Cardiac muscle cell (in vitro differentiated cells and primary cell): ENCODE data around the gene NPM1. TPM values are rescaled to one million over a fixed set of nuclear protein-coding genes. Genes with fewer than 3 reads are reported as not detected.

ENCODE experiments used
- DNase-seq, 2 donors: peaks; one replicate each; pipeline versions ENCODE4 v3.0.0 to v3.0.0-alpha.2; 2010 to 2017; ENCODE audit warnings: low read depth in 1 of 2, low spot score in 1 of 2
- H3K27ac ChIP-seq: fragments of 200-600 bp; sonication (generic); 2 replicates; pipeline ENCODE4 v1.5.1; 2016
- H3K27me3 ChIP-seq: fragments of 200-600 bp; sonication (generic); 2 replicates; pipeline ENCODE4 v1.6.0; 2016; ENCODE audit warnings: control low read depth
- H3K36me3 ChIP-seq: fragments of 200-600 bp; sonication (generic); 2 replicates; pipeline ENCODE4 v1.5.1; 2016; ENCODE audit warnings: control low read depth
- H3K4me1 ChIP-seq: fragments of 200-600 bp; sonication (generic); 2 replicates; pipeline ENCODE4 v1.8.1; 2017; ENCODE audit warnings: low read depth, mild to moderate bottlenecking, mixed run types
- H3K4me3 ChIP-seq: fragments of 200-600 bp; sonication (generic); 2 replicates; pipeline ENCODE4 v1.5.1; 2016; ENCODE audit warnings: mild to moderate bottlenecking
- H3K9me3 ChIP-seq: fragments of 200-600 bp; sonication (generic); 2 replicates; pipeline ENCODE4 v1.5.1; 2017; ENCODE audit warnings: low read depth, mild to moderate bottlenecking, control low read depth
- polyA plus RNA-seq: library from polyadenylated mRNA; unstranded; fragments of >200 nt; fragmentation: Nextera tagmentation; extraction: Ambion mirVana; gene quantifications from 2 replicates; pipeline ENCODE4 v1.2.1, GENCODE V29; 2016
- total RNA-seq: library from RNA; depleted of rRNA; stranded (reverse); fragments of >200 nt; gene quantifications from 2 replicates; pipeline ENCODE4 v1.2.3, GENCODE V29; 2016
- TF ChIP-seq, protein P1 (sequence below): IDR thresholded peaks from 2 replicates; pipeline ENCODE4 v1.5.1; 2012; ENCODE audit warnings: low read depth, mild to moderate bottlenecking, low read length

The NPM1 gene
- total and polyA plus RNA-seq, 2 experiments from 2014 or later, result 389 to 1,115 TPM

DNA sequence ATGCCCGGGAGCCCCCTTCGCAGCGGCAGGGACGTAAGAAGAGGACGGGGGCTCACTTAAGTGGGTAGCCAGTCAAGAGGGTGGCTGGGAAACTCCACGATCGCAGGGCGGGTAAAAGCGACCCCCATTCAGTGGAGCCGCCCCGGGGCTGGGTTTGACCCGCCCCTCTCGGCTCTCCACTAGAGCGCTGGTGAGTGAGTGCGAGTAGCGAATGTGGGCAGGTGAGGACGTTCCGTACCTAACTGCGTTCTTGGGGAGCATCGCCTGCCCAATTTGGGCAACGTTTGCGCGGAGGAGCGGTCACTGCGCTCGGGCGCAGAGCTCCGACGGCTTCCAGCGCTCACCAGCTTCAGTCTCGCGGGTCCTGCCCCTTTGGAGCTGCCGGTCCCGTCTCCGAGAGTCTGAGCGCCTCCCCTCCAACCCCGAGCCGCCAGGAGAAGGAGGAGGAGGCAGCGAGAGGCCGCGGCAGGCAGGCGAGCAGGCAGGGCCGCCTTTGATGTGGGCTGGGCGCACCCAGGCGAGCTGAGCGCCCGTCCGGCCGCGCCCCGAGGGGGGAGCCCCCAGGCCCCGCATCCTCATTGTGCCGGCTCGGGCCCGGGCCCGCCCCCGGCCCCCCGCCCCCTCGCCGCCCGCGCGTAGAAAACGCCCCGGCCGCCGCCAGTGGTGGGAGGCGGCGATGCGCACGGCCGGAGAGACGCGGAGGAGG is 31.5 kb downstream of the NPM1 start, which contains the start of gene FGF18:
FGF18 (plus strand) TSS at position 666 of the 706 bp plus-strand sequence. CDS start 553 bp downstream, outside the sequence.
- peaks cover 18% of the 10 kb centered on the region for H3K4me1 ChIP-seq
- H3K36me3 ChIP-seq, result peaks cover 2% of the 10 kb centered on the region
- peak within 1 kb of the TSS; percentile 99 for H3K4me3 ChIP-seq
- TF ChIP-seq, protein P1, sequence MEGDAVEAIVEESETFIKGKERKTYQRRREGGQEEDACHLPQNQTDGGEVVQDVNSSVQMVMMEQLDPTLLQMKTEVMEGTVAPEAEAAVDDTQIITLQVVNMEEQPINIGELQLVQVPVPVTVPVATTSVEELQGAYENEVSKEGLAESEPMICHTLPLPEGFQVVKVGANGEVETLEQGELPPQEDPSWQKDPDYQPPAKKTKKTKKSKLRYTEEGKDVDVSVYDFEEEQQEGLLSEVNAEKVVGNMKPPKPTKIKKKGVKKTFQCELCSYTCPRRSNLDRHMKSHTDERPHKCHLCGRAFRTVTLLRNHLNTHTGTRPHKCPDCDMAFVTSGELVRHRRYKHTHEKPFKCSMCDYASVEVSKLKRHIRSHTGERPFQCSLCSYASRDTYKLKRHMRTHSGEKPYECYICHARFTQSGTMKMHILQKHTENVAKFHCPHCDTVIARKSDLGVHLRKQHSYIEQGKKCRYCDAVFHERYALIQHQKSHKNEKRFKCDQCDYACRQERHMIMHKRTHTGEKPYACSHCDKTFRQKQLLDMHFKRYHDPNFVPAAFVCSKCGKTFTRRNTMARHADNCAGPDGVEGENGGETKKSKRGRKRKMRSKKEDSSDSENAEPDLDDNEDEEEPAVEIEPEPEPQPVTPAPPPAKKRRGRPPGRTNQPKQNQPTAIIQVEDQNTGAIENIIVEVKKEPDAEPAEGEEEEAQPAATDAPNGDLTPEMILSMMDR, result no peak
- H3K27ac ChIP-seq, result peak within 1 kb of the TSS; percentile 73
- peaks cover 6% of the 10 kb centered on the region for H3K27me3 ChIP-seq
- H3K9me3 ChIP-seq, result no peaks in the 10 kb centered on the region
- peak; percentile 65 to 92 for DNase-seq

DNA sequence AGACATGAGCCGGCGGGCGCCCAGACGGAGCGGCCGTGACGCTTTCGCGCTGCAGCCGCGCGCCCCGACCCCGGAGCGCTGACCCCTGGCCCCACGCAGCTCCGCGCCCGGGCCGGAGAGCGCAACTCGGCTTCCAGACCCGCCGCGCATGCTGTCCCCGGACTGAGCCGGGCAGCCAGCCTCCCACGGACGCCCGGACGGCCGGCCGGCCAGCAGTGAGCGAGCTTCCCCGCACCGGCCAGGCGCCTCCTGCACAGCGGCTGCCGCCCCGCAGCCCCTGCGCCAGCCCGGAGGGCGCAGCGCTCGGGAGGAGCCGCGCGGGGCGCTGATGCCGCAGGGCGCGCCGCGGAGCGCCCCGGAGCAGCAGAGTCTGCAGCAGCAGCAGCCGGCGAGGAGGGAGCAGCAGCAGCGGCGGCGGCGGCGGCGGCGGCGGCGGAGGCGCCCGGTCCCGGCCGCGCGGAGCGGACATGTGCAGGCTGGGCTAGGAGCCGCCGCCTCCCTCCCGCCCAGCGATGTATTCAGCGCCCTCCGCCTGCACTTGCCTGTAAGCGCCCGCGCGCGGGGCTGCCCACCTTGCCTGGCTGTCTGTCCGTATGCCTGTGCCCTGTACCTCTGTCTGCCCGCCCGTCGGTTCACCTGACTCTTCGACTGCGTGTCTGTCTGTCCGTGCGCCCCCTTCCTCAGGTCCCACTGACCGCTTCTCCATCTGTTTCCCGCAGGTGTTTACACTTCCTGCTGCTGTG is 32.2 kb downstream of the NPM1 start:
- peaks cover 6% of the 10 kb centered on the region for H3K36me3 ChIP-seq
- peaks cover 6% of the 10 kb centered on the region for H3K27me3 ChIP-seq
- H3K27ac ChIP-seq, result peak overlapping the region; percentile 73
- no peaks in the 10 kb centered on the region for H3K9me3 ChIP-seq
- DNase-seq, result peak; percentile 29 to 69
- H3K4me3 ChIP-seq, result peak overlapping the region; percentile 99
- H3K4me1 ChIP-seq, result peaks cover 22% of the 10 kb centered on the region
- TF ChIP-seq, protein P1, result no peak

DNA sequence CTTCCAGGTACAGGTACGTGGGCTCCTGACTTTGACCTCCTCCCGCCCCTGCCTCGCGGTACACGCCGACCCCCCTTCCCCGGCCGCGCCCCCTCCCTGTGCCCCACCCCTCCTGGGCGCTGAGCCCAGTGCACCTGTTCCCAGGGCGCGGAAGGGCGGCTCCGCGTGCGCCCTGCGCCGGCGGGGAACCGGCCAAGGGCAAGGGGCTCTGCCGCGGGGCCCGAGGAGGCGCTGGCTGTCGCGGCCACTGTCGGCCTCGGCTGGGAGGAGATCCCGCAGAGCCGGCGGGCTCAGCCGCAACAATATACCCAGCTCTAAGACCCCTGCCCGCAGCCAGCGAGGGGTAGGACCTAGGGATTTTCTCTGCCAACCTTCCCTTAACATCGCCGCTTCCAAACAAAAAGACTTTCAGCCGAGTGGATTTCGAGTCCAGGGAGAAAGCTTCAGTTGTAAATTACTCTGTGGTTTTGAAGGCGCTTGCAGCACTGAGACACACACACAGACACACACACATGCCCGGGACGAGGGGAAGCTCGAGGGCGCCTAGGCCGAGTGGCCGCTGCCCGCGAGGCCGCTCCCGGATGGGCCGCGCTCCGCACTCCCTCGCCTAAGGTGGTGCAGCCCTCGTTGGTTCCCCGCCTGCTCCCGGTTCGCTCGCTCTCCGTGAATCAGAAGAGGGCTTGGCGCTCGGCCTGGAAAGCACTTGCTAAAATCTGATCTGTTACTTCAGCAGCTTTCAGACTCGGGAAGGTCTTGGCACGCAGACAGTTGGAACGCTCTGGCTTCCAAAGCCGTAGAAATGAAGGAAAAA is 33.0 kb downstream of the NPM1 start:
- DNase-seq, result peak; percentile 81 to 92
- H3K27me3 ChIP-seq, result peaks cover 6% of the 10 kb centered on the region
- H3K9me3 ChIP-seq, result no peaks in the 10 kb centered on the region
- peak overlapping the region; percentile 40 for H3K27ac ChIP-seq
- TF ChIP-seq, protein P1, result no peak
- H3K4me3 ChIP-seq, result peak overlapping the region; percentile 99
- peaks cover 22% of the 10 kb centered on the region for H3K4me1 ChIP-seq
- H3K36me3 ChIP-seq, result peaks cover 6% of the 10 kb centered on the region

DNA sequence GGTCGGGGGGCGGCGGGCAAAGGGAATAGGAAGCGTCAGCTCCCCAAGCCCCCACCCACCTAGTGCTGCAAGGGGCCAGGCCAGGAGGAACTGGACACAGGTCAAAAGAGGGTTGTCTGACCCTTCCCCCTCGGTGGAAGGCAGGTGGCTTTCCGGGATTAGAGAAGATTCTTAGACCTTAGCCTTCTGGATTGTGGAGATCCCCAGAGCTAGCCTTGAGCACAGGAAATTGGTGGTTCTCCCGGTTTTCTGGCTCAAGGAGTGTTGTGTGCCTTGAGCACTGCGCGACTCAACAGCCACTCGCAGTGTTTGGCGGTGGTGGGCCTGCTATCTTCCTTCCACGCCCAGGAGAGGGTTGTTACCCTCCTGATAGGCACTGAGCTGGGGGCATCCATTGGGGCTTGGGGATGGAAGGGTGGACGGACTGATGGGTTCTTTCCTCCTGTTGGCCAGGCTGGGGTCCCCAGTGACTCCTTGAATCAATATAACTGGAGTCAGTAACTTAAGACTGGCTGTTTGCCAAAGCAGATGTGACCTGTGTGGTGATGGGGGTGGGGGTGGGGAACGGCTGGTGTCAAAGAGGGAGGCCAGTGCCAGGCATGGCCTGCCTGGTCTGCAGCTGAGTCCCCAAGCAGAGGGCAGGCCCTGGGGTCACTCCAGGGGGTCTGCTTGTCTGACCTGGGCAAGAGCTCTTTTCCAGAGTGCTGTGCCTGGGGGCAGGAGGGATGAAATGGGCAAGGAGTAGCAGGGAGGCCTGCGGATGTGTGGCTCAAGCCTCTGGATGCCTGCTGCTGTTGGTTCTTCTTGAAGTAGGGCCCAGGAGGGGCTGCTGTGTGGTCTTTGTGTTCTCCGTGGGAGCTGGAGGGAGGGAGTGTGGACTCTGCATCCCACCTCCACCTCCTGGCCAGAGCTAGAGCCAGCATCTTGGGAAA is 33.9 kb downstream of the NPM1 start:
- H3K27me3 ChIP-seq, result peaks cover 6% of the 10 kb centered on the region
- peaks cover 22% of the 10 kb centered on the region for H3K4me1 ChIP-seq
- H3K36me3 ChIP-seq, result peaks cover 6% of the 10 kb centered on the region
- no peaks in the 10 kb centered on the region for H3K9me3 ChIP-seq
- TF ChIP-seq, protein P1, result no peak
- no peak overlapping the region for H3K27ac ChIP-seq
- H3K4me3 ChIP-seq, result peak overlapping the region; percentile 99
- DNase-seq, result no peak
